Spinal cord (tissue), 10 donors: ENCODE data around the gene FRS2. TPM values are rescaled to one million over a fixed set of nuclear protein-coding genes. Genes with fewer than 3 reads are reported as not detected.

Experiments used
- DNase-seq, 6 donors: peaks; one replicate each; pipeline versions ENCODE4 v3.0.0 to v3.0.0-alpha.2; 2013 to 2015; ENCODE audit warnings: low spot score in 6 of 6, low read depth in 4 of 6
- H3K27ac ChIP-seq: one replicate; pipeline ENCODE4 v1.5.1; 2013; ENCODE audit warnings: low read depth, low read length, control low read depth
- H3K27me3 ChIP-seq: one replicate; pipeline ENCODE4 v1.6.1; 2013; ENCODE audit warnings: low read length; ENCODE audit not compliant: control insufficient read depth, insufficient read depth
- H3K36me3 ChIP-seq: one replicate; pipeline ENCODE4 v1.6.1; 2013; ENCODE audit warnings: low read length; ENCODE audit not compliant: control insufficient read depth, insufficient read depth
- H3K4me1 ChIP-seq: one replicate; pipeline ENCODE4 v1.6.1; 2013; ENCODE audit warnings: low read length; ENCODE audit not compliant: control insufficient read depth, insufficient read depth
- H3K4me3 ChIP-seq: one replicate; pipeline ENCODE4 v1.5.1; 2013; ENCODE audit warnings: low read depth, low read length, control low read depth
- H3K9me3 ChIP-seq: one replicate; pipeline ENCODE4 v1.6.1; 2013; ENCODE audit warnings: low read length; ENCODE audit not compliant: control insufficient read depth, insufficient read depth
- WGBS: methylation state at CpG from one replicate; pipeline ENCODE4 v1.1.5; 2013; ENCODE audit warnings: missing lambda C conversion rate; ENCODE audit not compliant: insufficient coverage; 5-methylcytosine and 5-hydroxymethylcytosine counted together
- polyA plus RNA-seq, 2 donors: library from polyadenylated mRNA; unstranded; fragments of 120-200 nt; gene quantifications; one replicate each; pipeline ENCODE4 v1.2.1, GENCODE V29; 2013; ENCODE audit not compliant: insufficient read length in 2 of 2
- total RNA-seq, 2 donors: library from RNA; depleted of rRNA in 1 of 2; stranded (reverse); fragments of 120-200 nt in 1 of 2; fragments of >200 nt in 1 of 2; gene quantifications; one replicate each; pipeline versions ENCODE4 v1.2.3 to v1.2.4, GENCODE V29; 2013 to 2014
- donor health status: healthy.

FRS2 gene
- total and polyA plus RNA-seq, 4 donors, result 29.4 to 87.1 (median 53.9) TPM

DNA sequence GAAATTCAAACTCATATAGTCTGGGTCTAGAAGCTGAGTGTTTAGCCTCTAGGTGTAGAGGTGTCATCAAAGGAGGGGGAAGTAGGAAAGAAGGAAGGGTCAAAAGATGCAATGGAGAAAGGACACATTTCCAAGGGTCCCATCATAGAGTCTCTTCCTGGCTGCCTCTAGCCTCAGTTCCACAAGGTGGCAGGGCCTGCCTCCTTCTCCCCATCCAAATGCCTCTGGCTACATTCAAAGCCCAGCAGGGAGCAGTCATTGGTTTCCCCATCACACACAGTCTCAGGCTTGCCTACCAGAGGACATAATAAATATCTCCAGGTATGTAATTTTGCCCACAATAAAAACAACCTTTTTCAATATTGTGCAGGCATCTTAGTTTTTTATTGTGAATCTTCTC, 113.0 kb downstream of the FRS2 start:
- Histone ChIP-seq H3K27ac (no peak overlapping the region), H3K4me1 (peaks cover 5% of the 10 kb centered on the region), H3K9me3 (no peaks in the 10 kb centered on the region), H3K27me3 (no peaks in the 10 kb centered on the region), H3K36me3 (peaks cover 6% of the 10 kb centered on the region), H3K4me3 (no peak overlapping the region)
- peak in 2 of 6 donors; percentile 8 to 22 for DNase-seq

DNA sequence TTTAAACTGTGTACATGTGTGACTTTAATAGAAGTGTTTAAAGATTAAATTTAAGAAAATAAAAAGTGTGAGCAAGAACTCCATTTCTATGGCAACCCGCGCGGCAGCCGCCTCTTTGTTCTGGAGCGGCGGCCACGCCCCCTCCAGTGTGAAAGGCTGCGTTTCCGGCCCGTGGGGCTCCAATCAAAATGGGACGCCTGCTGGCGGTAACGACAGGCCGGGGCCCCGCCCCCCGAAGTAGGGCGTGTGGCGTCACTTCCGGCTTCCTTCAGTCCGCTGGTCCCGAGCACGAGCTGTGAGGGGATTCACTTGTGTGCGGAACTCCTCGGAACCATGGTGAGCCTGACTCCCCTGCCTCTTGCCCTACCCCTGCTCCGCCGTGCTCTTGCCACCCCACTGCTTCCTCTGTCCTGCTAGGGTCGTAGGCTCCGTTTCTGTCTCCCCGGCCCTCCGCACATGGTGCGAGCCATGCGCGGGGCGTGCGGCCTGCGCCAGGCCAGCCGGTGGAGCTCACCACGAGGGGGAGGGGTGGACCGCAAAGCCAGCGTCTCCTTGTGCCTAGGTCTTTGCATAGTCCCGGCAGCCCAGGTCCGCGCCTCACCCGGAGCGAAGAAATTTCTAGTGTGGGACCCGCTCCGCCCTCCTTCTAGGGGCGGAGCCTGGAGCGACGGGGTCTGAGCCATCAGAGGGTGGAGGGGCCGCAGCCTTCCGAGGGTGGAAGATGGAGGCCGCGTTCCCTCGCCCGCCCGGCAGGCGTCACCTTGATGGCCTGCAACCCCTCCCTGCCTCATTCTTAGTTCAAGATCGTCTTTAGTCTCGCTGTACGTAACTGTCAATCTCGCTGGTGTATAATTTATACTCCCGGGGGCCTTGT, 115.2 kb downstream of the FRS2 start, which contains the start of gene CCT2:
CCT2 (plus strand) TSS at position 271 of the 874 bp plus-strand sequence; CDS start at position 334, 63 bp downstream.
- peak; percentile 88 to 99 (median 92) for DNase-seq
- Histone ChIP-seq H3K4me1 (peaks cover 5% of the 10 kb centered on the region), H3K4me3 (peak within 1 kb of the TSS; percentile 97), H3K27ac (peak within 1 kb of the TSS; percentile 95), H3K27me3 (no peaks in the 10 kb centered on the region), H3K9me3 (no peaks in the 10 kb centered on the region), H3K36me3 (peaks cover 16% of the 10 kb centered on the region)
- 0% methylated on average over 63 of the region's 63 CpGs for WGBS

DNA sequence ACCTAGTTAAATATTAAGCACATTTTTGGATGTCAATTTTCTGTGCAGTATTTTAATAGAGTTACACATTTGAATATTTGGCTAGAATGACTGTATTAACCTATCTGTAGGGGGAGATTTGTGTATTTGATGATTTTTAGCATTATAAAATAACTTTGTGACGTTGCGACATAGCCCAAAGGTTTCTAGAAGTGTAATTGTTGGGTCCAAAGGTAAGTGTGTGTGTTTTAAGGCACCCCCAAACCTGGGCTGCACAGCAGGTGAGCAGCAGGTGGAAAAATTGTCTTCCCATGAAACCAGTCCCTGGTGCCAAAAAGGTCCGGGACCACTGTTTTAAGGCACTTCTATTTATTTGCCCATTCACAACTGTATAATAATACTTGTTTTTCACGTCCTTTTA, 118.3 kb downstream of the FRS2 start:
- WGBS, result 100% methylated on average over 2 of the region's 4 CpGs

DNA sequence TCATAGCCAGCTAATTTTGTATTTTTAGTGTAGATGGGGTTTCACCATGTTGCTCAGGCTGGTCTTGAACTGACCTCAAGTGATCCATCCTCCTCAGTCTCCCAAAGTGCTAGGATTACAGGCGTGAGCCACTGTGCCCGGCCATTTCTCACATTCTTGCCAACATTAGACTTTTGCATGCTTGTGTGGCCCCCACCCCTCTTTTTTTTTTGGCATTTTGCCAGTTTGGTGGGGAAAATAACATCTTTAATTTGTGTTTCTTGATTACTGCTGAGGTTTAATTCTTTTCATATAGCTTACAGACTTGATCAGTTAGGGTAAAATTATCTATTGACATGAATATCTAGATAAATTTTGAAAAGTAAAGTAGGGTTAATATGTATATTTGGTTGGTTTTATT, 118.9 kb downstream of the FRS2 start:
- peaks cover 5% of the 10 kb centered on the region for H3K4me1 ChIP-seq
- peaks cover 37% of the 10 kb centered on the region for H3K36me3 ChIP-seq
- H3K4me3 ChIP-seq, result no peak overlapping the region
- H3K9me3 ChIP-seq, result no peaks in the 10 kb centered on the region
- H3K27me3 ChIP-seq, result no peaks in the 10 kb centered on the region
- no CpG with 5 or more reads among the region's 2 CpGs for WGBS
- H3K27ac ChIP-seq, result no peak overlapping the region
- DNase-seq, result no peak

More for the DNA sequence above, 118.3 kb downstream of the FRS2 start:
- Histone ChIP-seq H3K27me3 (no peaks in the 10 kb centered on the region), H3K36me3 (peaks cover 32% of the 10 kb centered on the region), H3K4me1 (peaks cover 5% of the 10 kb centered on the region), H3K27ac (no peak overlapping the region), H3K4me3 (no peak overlapping the region), H3K9me3 (no peaks in the 10 kb centered on the region)
- no peak for DNase-seq

DNA sequence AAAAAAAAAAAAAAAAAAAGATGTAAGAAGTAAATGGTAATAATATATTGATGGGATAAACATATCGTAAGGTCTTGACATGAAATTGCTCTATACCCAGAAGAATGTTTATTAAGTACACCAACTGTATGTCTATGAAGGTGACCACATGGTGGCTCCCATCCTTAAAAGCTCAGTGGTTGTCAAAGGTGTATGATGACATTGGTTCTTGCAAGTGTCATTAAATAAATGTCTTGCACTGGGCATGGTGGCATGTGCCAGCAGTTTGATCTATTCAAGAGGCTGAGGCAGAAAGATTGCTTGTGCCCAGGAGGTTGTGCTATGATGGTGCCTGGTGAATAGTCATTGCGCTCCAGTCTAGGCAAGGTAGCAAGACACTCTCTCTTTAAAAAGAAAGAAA, 125.5 kb downstream of the FRS2 start:
- H3K4me3 ChIP-seq, result no peak overlapping the region
- peak in 1 of 6 donors; percentile 19 for DNase-seq
- no peaks in the 10 kb centered on the region for H3K9me3 ChIP-seq
- no peaks in the 10 kb centered on the region for H3K27me3 ChIP-seq
- H3K36me3 ChIP-seq, result peaks cover 39% of the 10 kb centered on the region
- H3K4me1 ChIP-seq, result no peaks in the 10 kb centered on the region
- WGBS, result no CpG with 5 or more reads among the region's 2 CpGs
- no peak overlapping the region for H3K27ac ChIP-seq

DNA sequence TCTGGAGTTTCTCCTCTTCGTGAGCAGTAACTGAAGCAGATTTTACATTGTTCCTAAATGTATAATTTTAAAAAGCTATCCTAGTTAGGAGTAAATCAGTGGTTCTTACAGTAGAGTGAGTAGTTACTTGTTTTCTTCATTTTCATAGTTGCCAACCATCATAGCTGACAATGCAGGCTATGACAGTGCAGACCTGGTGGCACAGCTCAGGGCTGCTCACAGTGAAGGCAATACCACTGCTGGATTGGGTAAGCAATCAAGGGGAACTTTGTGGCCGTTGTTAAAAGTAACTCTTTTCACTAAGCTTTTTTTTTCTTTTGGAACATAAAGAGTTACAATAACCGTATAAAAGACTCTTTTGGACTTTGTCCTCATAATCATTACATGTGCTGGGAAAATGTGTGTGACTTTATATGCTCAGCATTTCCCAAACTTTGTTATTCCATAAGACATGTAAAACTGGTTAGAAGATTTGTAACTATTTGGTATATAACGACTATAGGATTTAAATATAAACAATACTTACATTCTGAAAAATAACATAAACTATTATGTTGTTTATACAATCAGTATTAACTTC, 128.1 kb downstream of the FRS2 start:
- no peaks in the 10 kb centered on the region for H3K9me3 ChIP-seq
- no peaks in the 10 kb centered on the region for H3K27me3 ChIP-seq
- peaks cover 37% of the 10 kb centered on the region for H3K36me3 ChIP-seq
- DNase-seq, result no peak
- no CpG with 5 or more reads among the region's 4 CpGs for WGBS
- no peak overlapping the region for H3K27ac ChIP-seq
- no peak overlapping the region for H3K4me3 ChIP-seq
- no peaks in the 10 kb centered on the region for H3K4me1 ChIP-seq

DNA sequence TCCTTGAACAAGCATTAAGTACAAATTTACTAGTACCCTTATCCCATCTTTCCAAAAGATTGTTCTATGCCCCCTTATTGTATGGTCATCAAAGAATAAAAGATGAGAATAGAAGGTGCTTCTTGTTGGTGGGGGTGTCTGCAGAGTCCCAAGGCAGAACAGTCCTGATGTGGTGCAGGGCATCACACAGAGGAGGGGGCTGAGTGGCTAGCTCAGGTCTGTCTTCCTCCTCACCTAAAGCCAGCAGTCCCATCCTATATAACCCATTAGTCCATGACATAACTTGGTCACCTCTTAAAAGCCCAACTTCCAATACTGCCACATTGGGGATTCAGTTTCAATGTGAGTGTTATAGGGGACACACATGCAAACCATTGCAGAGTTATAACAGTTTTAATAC, 130.6 kb downstream of the FRS2 start:
- Histone ChIP-seq H3K27ac (no peak overlapping the region), H3K9me3 (no peaks in the 10 kb centered on the region), H3K27me3 (no peaks in the 10 kb centered on the region), H3K4me3 (no peak overlapping the region), H3K36me3 (peaks cover 24% of the 10 kb centered on the region), H3K4me1 (no peaks in the 10 kb centered on the region)
- no peak for DNase-seq

DNA sequence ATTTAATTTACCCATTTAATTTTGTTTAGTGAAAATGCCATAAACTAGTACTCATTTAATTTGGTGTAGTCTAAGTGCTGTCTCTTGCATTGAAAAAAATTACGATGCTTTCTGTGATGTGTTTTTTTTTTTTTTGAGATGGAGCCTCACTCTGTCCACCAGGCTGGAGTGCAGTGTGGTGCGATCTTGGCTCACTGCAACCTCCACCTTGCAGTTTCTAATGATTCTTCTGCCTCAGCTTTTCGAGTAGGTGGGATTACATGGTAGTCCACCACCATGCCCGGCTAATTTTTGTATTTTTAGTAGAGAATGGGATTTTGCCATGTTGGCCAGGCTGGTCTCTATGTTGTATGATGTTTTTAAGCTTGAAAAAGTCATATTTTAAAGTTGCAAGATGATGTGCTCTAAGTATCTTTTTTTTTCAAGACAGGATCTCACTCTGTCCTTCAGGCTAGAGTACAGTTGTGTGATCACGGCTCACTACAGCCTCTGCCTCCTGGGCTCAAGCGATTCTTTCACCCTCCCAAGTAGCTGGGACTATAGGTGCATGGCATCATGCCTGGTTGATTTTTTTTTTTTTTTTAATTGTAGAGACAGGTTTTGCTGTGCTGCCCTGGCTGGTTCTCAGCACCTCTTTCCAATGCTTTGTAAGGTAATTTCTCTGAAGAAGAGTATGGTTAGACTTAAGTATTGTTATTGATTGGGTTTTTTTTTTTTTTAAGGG, 131.9 kb downstream of the FRS2 start:
- H3K4me1 ChIP-seq, result no peaks in the 10 kb centered on the region
- no peak overlapping the region for H3K4me3 ChIP-seq
- peaks cover 24% of the 10 kb centered on the region for H3K36me3 ChIP-seq
- no peak for DNase-seq
- no peak overlapping the region for H3K27ac ChIP-seq
- WGBS, result 83% methylated on average over 1 of the region's 6 CpGs
- H3K9me3 ChIP-seq, result no peaks in the 10 kb centered on the region
- no peaks in the 10 kb centered on the region for H3K27me3 ChIP-seq

DNA sequence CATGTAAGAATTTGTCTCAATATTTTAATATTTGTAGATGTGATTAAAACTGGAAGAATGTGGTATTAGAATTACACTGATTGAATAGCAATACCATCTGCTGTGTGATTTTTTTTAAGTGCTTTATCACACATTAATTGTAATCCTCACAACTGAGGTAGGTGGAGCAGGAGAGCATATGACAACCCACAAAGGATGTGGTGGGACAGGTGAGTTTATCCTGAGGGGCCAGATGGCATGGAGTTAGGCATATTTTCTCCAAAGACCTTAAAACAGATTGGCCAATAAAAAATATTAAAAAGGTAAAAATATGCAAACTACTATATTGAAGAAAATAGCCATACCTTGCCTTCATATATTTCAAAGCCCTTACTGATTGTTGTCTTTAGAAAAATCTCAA, 132.8 kb downstream of the FRS2 start:
- no peak for DNase-seq
- Histone ChIP-seq H3K27ac (no peak overlapping the region), H3K9me3 (no peaks in the 10 kb centered on the region), H3K4me1 (no peaks in the 10 kb centered on the region), H3K4me3 (no peak overlapping the region), H3K27me3 (no peaks in the 10 kb centered on the region), H3K36me3 (peaks cover 24% of the 10 kb centered on the region)
